Common myeloid progenitor, CD34-positive (primary cell): ENCODE data around the gene BBLN.

Source experiments
- CTCF ChIA-PET: fragments of 350-600 bp; sonication (Branson Sonifier 250); formaldehyde crosslinking; loops from one replicate; lab custom pipeline; 2021; ENCODE audit warnings: antibody characterized with exemption; lab: Charles Lee
- POLR2A ChIA-PET: fragments of 350-600 bp; sonication (Branson Sonifier 250); formaldehyde crosslinking; loops from one replicate; lab custom pipeline; 2021; ENCODE audit warnings: antibody characterized with exemption; lab: Charles Lee
- DNase-seq, 3 donors: peaks; one replicate each; pipeline versions ENCODE4 v3.0.0 to v3.0.0-alpha.2; 2013
- H3K27ac ChIP-seq, 2 experiments: 1 replicate in 1 of 2; 2 replicates in 1 of 2; pipeline ENCODE4 v1.7.0; 2013; ENCODE audit warnings: inconsistent platforms in 2 of 2, low read length in 2 of 2, mild to moderate bottlenecking in 2 of 2, low read depth in 1 of 2, moderate library complexity in 1 of 2; ENCODE audit not compliant: severe bottlenecking in 2 of 2, insufficient read depth in 1 of 2, poor library complexity in 1 of 2
- H3K27me3 ChIP-seq, 5 experiments: replicated peaks in 2 of 5; 1 replicate in 3 of 5; 2 replicates in 2 of 5; pipeline versions ENCODE4 v1.6.1 to v1.7.0; 2013; ENCODE audit warnings: low read length in 4 of 5, mild to moderate bottlenecking in 2 of 5, moderate library complexity in 2 of 5, inconsistent platforms in 1 of 5; ENCODE audit not compliant: insufficient read depth in 5 of 5, control insufficient read depth in 4 of 5
- H3K36me3 ChIP-seq, 4 experiments: 1 replicate in 2 of 4; 2 replicates in 2 of 4; pipeline versions ENCODE4 v1.6.1 to v1.7.0; 2013; ENCODE audit warnings: low read length in 3 of 4, control low read depth in 1 of 4, mild to moderate bottlenecking in 1 of 4; ENCODE audit not compliant: control insufficient read depth in 4 of 4, insufficient read depth in 4 of 4
- H3K4me1 ChIP-seq, 4 experiments: 1 replicate in 3 of 4; 2 replicates in 1 of 4; pipeline versions ENCODE4 v1.6.1 to v1.7.1; 2013; ENCODE audit warnings: low read length in 3 of 4, mild to moderate bottlenecking in 3 of 4, control low read depth in 1 of 4, inconsistent platforms in 1 of 4, moderate library complexity in 1 of 4; ENCODE audit not compliant: control insufficient read depth in 4 of 4, insufficient read depth in 4 of 4; ENCODE audit errors: control extremely low read depth in 1 of 4
- H3K4me3 ChIP-seq, 7 experiments: 1 replicate in 4 of 7; 2 replicates in 3 of 7; pipeline versions ENCODE4 v1.5.1 to v1.7.0; 2013; ENCODE audit warnings: mild to moderate bottlenecking in 7 of 7, low read length in 6 of 7, moderate library complexity in 6 of 7, inconsistent platforms in 2 of 7, low read depth in 2 of 7, control low read depth in 1 of 7; ENCODE audit not compliant: insufficient read depth in 4 of 7, control insufficient read depth in 1 of 7; ENCODE audit errors: extremely low read depth in 1 of 7
- H3K9me3 ChIP-seq, 5 experiments: 1 replicate in 4 of 5; 2 replicates in 1 of 5; pipeline versions ENCODE4 v1.6.1 to v1.7.1; 2013; ENCODE audit warnings: low read length in 4 of 5, mild to moderate bottlenecking in 2 of 5, inconsistent platforms in 1 of 5, low read depth in 1 of 5, moderate library complexity in 1 of 5; ENCODE audit not compliant: control insufficient read depth in 4 of 5, insufficient read depth in 2 of 5; ENCODE audit errors: control extremely low read depth in 1 of 5
- WGBS: methylation state at CpG from one replicate; pipeline ENCODE4 v1.1.5; 2013; ENCODE audit not compliant: insufficient coverage; 5-methylcytosine and 5-hydroxymethylcytosine counted together

Gene BBLN

GRCh38 chr9:128138001-128138400 is 22.1 kb upstream of the BBLN start:
- CTCF ChIA-PET: interaction anchor here (1.0 to 1.4 kb wide), 2 partner anchors 8 to 9 kb away, joined by 3 to 6 read pairs; no protein-coding TSS in a partner anchor
- Histone ChIP-seq H3K9me3 (no peaks in the 10 kb centered on the region), H3K27me3 (no peaks in the 10 kb centered on the region), H3K36me3 (no peaks in the 10 kb centered on the region), H3K27ac (no peak overlapping the region), H3K4me1 (peaks cover 0 to 14% (median 7%) of the 10 kb centered on the region in 4 experiments), H3K4me3 (no peak overlapping the region)
- POLR2A ChIA-PET: no interaction called here
- DNase-seq: no peak
- 100% methylated on average over 2 of the region's 3 CpGs for WGBS

GRCh38 chr9:128139621-128140020 is 20.4 kb upstream of the BBLN start:
- Histone ChIP-seq H3K36me3 (no peaks in the 10 kb centered on the region), H3K9me3 (no peaks in the 10 kb centered on the region), H3K27ac (no peak overlapping the region), H3K27me3 (no peaks in the 10 kb centered on the region), H3K4me1 (peaks cover 0 to 14% (median 7%) of the 10 kb centered on the region in 4 experiments), H3K4me3 (no peak overlapping the region)
- no peak for DNase-seq
- CTCF ChIA-PET: no interaction called here
- POLR2A ChIA-PET: no interaction called here
- WGBS: 100% methylated on average over 4 of the region's 16 CpGs

GRCh38 chr9:128141604-128142003 is 18.5 kb upstream of the BBLN start:
- ChIA-PET POLR2A (no interaction called here), CTCF (interaction anchor here (0.7 kb wide), 1 partner anchor 24 kb away, joined by 4 read pairs; no protein-coding TSS in a partner anchor)
- no peaks in the 10 kb centered on the region for H3K27me3 ChIP-seq

DNA sequence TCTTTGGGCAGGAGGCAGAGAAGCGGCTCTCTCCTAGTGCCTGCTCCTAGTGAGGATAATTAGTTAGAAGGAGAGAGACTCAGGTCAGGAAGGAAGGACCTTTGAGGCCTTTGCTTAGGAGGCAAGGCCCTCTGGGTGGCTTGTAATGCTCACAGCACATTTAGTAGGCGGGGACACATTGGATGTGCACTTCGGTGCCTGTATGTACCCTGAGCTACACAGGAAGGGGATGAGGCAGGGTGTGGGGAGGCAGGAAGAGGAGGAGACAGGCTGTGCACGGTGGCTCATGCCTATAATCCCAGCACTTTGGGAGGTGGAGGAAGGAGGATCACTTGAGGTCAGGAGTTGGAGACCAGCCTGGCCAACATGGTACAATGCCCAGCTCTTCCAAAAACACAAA is 18.0 kb upstream of the BBLN start:
- Histone ChIP-seq H3K4me3 (no peak overlapping the region), H3K27me3 (no peaks in the 10 kb centered on the region), H3K4me1 (peaks cover 0 to 8% (median 2%) of the 10 kb centered on the region in 4 experiments), H3K9me3 (no peaks in the 10 kb centered on the region), H3K27ac (no peak overlapping the region), H3K36me3 (no peaks in the 10 kb centered on the region)
- ChIA-PET CTCF (interaction anchor here (0.7 kb wide), 1 partner anchor 24 kb away, joined by 4 read pairs; no protein-coding TSS in a partner anchor), POLR2A (no interaction called here)
- WGBS: 53% methylated on average over 4 of the region's 4 CpGs
- no peak for DNase-seq

More at GRCh38 chr9:128141604-128142003, 18.5 kb upstream of the BBLN start:
- Histone ChIP-seq H3K9me3 (no peaks in the 10 kb centered on the region), H3K27ac (no peak overlapping the region), H3K36me3 (no peaks in the 10 kb centered on the region), H3K4me3 (no peak overlapping the region), H3K4me1 (peaks cover 0 to 8% (median 2%) of the 10 kb centered on the region in 4 experiments)
- 86% methylated on average over 2 of the region's 3 CpGs for WGBS
- no peak for DNase-seq

DNA sequence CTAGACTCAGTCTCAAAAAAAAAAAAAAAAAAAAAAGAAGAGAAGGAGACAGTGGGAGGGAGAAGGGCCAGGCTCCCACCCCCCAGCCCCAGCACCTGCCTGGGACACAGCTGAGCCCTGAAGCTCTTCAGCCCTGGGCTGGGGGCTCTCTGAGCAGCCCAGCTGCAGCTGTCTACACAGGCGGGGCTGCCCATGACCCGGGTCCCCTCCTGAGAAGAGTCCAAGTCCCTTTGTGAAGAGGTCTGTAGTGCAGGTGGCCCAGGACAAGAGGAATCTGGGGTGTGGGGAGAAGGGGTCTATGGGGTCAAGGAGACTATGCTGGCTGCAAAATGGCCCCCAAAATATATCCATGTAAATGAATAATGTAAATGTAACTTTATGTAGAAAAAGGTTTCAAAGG is 17.5 kb upstream of the BBLN start:
- no peak for DNase-seq
- no peaks in the 10 kb centered on the region for H3K9me3 ChIP-seq
- H3K4me1 ChIP-seq: peaks cover 0 to 8% (median 2%) of the 10 kb centered on the region in 4 experiments
- no peak overlapping the region for H3K27ac ChIP-seq
- WGBS: no CpG with 5 or more reads among the region's 2 CpGs
- H3K27me3 ChIP-seq: no peaks in the 10 kb centered on the region
- no peak overlapping the region for H3K4me3 ChIP-seq
- ChIA-PET POLR2A (interaction anchor here (0.7 to 1.1 kb wide), 2 partner anchors 8 to 17 kb away, joined by 3 read pairs; partner anchors contain the start of gene BBLN), CTCF (interaction anchor here (0.7 to 1.5 kb wide), 3 partner anchors 13 to 26 kb away, joined by 4 read pairs; no protein-coding TSS in a partner anchor)
- H3K36me3 ChIP-seq: no peaks in the 10 kb centered on the region

- Histone ChIP-seq H3K4me3 (no peak overlapping the region), H3K27me3 (no peaks in the 10 kb centered on the region), H3K4me1 (peaks cover 0 to 8% (median 2%) of the 10 kb centered on the region in 4 experiments), H3K9me3 (no peaks in the 10 kb centered on the region), H3K27ac (no peak overlapping the region), H3K36me3 (no peaks in the 10 kb centered on the region)
- DNase-seq: no peak
- CTCF ChIA-PET: interaction anchor here (1.2 to 1.5 kb wide), 2 partner anchors 15 to 28 kb away, joined by 4 read pairs; no protein-coding TSS in a partner anchor
- WGBS: 84% methylated on average over 7 of the region's 8 CpGs
- POLR2A ChIA-PET: interaction anchor here (0.6 to 1.1 kb wide), 3 partner anchors 7 to 107 kb away, joined by 3 to 5 read pairs (median 3); partner anchors contain the start of gene BBLN
Observed at GRCh38 chr9:128143525-128144238, 16.4 kb upstream of the BBLN start.
